Activated naive CD4-positive, alpha-beta T cell treated with anti-CD3 and anti-CD28 coated beads, Interleukin-2, amount 50 U/mL, for 72 hours (primary cell): ENCODE measurements around the gene TMEM81. TPM values are rescaled to one million over a fixed set of nuclear protein-coding genes. Genes with fewer than 3 reads are reported as not detected.

Experiments used
- ATAC-seq, 2 donors: fragments of 150-1000 bp; cut with Tn5 transposase; 2 replicates each; pipeline ENCODE4 v1.10.0; 2021; ENCODE audit warnings: mild to moderate bottlenecking in 2 of 2, moderate library complexity in 2 of 2
- DNase-seq, 2 donors: peaks; one replicate each; pipeline ENCODE4 v3.0.0; 2021 to 2022; ENCODE audit warnings: low spot score in 2 of 2
- H3K27ac Mint-ChIP-seq, 2 donors: one replicate each; pipeline ENCODE4 v1.8.0; 2022; ENCODE audit warnings: mild to moderate bottlenecking in 2 of 2, mixed read lengths in 2 of 2
- H3K36me3 Mint-ChIP-seq, 2 donors: one replicate each; pipeline ENCODE4 v1.8.0; 2022; ENCODE audit warnings: mixed read lengths in 2 of 2
- H3K9me3 Mint-ChIP-seq, 2 donors: one replicate each; pipeline ENCODE4 v1.8.0; 2022; ENCODE audit warnings: mixed read lengths in 2 of 2
- total RNA-seq, 2 donors: library from RNA; stranded (reverse); gene quantifications; one replicate each; pipeline ENCODE4 v1.2.3, GENCODE V29; 2022

The TMEM81 gene
- total RNA-seq, 2 donors from 2014 or later: 4.1 to 6.0 TPM

DNA sequence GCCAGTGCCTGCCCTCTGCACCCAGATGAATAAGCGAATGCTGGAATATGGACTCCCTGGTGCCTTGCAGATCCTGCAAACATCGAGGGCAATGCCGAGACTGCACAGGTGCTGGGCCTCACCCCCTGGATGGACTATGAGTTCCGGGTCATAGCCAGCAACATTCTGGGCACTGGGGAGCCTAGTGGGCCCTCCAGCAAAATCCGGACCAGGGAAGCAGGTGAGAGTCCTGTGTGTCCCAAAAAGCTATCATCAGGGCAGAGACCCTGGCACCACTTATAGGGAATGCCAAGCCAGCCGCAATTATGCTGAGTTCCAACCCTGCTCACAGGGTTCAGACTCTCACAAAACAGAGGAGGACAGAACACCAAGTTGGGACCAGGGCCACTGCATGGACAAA, 17.2 kb downstream of the TMEM81 start:
- Mint-ChIP-seq H3K9me3 (no peaks in the 10 kb centered on the region), H3K27ac (no peak overlapping the region), H3K36me3 (no peaks in the 10 kb centered on the region)
- ATAC-seq (no peak), DNase-seq (no peak)

DNA sequence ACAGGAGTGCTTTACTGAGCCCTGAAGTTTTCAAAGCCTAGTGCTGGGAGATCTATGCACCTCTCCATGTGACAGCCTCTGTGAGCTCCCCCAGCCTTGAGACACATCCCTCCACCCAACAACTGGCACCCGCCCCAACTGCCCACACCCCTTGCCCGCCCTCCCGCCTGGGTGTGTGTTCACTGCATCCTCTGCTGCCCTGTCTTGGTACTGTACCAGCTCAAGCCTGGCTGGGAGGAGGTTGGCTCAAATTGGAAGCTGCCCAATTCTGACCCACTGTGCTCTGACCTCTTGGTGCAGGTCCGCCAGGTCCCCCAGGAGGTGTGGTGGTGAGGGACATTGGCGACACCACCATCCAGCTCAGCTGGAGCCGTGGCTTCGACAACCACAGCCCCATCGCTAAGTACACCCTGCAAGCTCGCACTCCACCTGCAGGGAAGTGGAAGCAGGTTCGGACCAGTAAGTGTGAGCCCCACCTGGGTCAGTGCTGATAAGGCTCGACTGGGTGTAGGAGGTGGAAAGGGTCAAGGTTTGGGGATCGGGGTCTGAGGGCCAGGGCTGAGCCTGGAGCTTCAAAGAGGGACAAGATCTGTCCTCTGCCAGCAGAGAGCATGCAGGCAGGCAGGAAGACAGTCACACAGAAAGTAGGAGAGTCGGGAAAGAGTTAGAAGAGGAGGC, 18.0 kb downstream of the TMEM81 start:
- Mint-ChIP-seq H3K9me3 (no peaks in the 10 kb centered on the region), H3K36me3 (no peaks in the 10 kb centered on the region), H3K27ac (no peak overlapping the region)
- ATAC-seq (no peak), DNase-seq (no peak)

DNA sequence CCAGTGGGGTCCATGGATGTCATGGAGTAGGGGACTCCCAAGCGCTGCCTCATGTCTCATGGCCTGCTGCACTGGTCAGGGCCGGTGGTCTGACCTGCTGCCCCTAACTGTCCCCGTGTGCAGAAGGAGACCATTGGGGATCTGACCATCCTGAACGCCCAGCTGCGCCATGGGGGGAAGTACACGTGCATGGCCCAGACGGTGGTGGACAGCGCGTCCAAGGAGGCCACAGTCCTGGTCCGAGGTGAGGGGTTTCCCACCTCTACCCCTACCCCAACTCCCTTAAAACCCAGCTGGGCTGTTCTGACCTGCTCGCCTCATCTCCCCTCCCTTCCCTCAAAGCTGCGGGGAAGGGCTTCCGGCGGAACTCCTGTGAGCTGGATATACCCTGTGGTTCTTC, 18.6 kb downstream of the TMEM81 start:
- Mint-ChIP-seq H3K36me3 (no peaks in the 10 kb centered on the region), H3K9me3 (no peaks in the 10 kb centered on the region), H3K27ac (no peak overlapping the region)
- ATAC-seq: no peak
- DNase-seq: no peak

DNA sequence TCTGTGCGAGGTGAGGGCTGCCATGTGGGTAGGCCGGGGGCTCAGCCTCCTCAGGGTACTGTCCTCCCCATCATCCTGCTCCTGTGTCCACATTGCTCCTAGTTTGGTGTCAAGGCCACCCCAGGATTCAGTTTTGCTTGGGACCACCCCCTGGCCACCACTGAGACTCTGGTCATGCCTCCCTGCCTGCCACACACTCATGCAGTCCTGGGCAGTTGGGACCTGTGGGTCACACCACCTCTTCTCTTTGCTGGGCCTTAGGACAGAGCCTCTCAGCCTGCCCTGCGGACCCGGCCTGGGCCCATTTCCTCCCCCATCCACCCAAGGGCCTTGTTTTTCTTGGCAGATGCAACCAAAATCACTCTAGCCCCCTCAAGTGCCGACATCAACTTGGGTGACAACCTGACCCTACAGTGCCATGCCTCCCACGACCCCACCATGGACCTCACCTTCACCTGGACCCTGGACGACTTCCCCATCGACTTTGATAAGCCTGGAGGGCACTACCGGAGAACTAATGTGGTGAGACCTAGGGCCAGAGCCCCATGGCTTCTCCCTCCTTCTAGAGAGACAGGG, 19.4 kb downstream of the TMEM81 start:
- Mint-ChIP-seq H3K9me3 (no peaks in the 10 kb centered on the region), H3K27ac (peak overlapping the region in 1 of 2 donors; percentile 29), H3K36me3 (no peaks in the 10 kb centered on the region)
- ATAC-seq (no peak), DNase-seq (peak in 1 of 2 donors; percentile 28)

DNA sequence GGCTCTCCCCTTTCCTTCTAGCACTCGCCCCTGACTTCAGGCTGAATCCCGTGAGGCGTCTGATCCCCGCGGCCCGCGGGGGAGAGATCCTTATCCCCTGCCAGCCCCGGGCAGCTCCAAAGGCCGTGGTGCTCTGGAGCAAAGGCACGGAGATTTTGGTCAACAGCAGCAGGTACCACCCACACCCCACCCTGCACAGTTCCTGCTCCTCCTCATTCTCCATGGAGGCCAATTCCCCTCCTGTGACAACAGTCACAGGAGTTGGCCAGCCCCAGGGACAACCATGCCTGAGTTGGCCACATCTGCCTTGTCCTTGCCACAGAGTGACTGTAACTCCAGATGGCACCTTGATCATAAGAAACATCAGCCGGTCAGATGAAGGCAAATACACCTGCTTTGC, 20.0 kb downstream of the TMEM81 start:
- Mint-ChIP-seq H3K36me3 (no peaks in the 10 kb centered on the region), H3K9me3 (no peaks in the 10 kb centered on the region), H3K27ac (no peak overlapping the region)
- ATAC-seq (no peak), DNase-seq (peak in 1 of 2 donors; percentile 21)

DNA sequence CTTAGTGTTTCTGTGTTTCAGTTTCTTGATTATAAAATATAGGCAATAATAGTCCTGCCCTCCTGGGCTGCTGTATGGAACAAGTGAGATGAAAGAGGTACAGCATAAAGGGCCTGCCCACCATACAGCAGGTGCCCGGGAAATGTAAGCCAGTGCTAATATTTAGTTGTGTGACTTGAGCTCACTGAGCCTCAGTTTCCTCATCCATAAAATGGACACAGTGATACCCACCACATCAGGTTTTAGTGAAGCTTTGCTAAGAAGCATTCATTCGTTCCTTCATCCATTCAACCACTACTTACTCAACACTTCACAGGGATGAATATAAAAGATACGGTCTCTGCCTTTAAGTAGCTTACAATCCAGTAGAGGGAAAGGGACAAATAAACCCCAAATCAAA, 21.4 kb downstream of the TMEM81 start:
- no peak for ATAC-seq
- no peaks in the 10 kb centered on the region for H3K9me3 Mint-ChIP-seq

DNA sequence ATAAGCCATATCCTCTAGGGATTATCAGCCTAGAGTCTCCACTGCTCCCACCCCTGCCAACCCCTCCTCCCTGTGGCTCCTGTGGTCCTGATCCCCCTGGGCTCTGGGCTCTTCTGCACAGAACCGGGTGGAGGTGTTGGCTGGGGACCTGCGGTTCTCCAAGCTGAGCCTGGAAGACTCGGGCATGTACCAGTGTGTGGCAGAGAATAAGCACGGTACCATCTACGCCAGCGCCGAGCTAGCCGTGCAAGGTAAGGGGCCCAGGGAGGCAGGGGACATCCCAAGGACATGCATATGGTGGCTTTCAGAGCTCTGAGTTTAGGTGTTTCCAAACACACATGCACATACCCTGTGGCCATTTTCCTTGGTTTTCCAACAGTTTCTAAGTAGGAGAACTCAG, 21.9 kb downstream of the TMEM81 start:
- ATAC-seq (no peak), DNase-seq (no peak)
- H3K9me3 Mint-ChIP-seq: no peaks in the 10 kb centered on the region
- H3K27ac Mint-ChIP-seq: no peak overlapping the region
- no peaks in the 10 kb centered on the region for H3K36me3 Mint-ChIP-seq

More for the DNA sequence above, 21.4 kb downstream of the TMEM81 start:
- no peak for DNase-seq
- no peaks in the 10 kb centered on the region for H3K36me3 Mint-ChIP-seq
- no peak overlapping the region for H3K27ac Mint-ChIP-seq

DNA sequence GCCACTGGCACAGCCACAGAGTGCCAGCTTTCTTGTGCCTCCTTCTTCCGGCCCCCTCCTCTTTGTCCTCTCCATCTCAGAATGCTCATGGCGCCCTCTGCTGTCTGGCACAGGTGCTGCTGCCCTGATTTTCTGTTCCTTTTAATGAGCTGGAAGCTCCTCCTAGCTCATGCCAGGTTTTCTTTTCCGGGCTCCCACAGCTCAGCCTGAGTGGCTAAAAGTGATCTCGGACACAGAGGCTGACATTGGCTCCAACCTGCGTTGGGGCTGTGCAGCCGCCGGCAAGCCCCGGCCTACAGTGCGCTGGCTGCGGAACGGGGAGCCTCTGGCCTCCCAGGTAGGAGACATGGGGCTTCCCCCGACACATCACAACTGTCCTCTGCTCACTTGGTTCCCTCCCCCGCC, 22.6 kb downstream of the TMEM81 start:
- Mint-ChIP-seq H3K9me3 (no peaks in the 10 kb centered on the region), H3K36me3 (no peaks in the 10 kb centered on the region), H3K27ac (no peak overlapping the region)
- DNase-seq (peak in 1 of 2 donors; percentile 83), ATAC-seq (peak; percentile 71 to 74)

DNA sequence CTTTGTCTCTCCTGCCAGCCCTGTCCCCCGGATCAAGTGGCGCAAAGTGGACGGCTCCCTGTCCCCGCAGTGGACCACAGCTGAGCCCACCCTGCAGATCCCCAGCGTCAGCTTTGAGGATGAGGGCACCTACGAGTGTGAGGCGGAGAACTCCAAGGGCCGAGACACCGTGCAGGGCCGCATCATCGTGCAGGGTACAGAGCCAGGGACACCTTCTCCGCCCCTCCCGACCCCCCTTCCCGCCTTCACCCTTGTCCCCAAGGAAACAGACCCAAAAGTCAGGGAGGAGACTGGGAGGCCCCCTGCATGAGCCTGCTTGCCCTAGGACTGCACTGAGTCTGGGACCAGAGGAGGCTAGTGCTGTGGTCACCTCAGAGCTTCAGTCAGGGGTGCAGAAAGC, 23.0 kb downstream of the TMEM81 start:
- peak in 1 of 2 donors; percentile 45 for ATAC-seq
- Mint-ChIP-seq H3K36me3 (no peaks in the 10 kb centered on the region), H3K9me3 (no peaks in the 10 kb centered on the region), H3K27ac (no peak overlapping the region)
- no peak for DNase-seq

DNA sequence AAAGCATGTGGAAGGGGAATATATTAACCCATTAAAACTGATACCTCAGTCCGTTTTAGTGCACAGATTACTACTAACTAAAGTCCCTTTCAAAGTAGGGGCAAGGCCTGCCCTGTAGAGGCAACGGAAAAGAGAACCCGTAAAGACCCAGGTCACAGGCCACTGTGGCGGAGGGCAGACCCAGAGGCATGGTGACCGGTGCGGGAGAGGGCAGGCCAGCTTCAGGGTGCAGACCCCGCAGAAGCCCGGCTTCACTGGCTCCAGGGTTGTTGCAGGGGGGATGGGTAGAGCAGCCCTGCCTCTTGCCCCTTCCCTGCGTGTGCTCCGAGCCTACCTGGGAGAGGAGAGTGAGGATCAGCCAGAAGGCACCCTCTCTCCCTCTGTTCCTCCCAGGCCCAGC, 23.5 kb downstream of the TMEM81 start:
- DNase-seq (no peak), ATAC-seq (no peak)
- no peaks in the 10 kb centered on the region for H3K36me3 Mint-ChIP-seq
- no peaks in the 10 kb centered on the region for H3K9me3 Mint-ChIP-seq
- no peak overlapping the region for H3K27ac Mint-ChIP-seq

DNA sequence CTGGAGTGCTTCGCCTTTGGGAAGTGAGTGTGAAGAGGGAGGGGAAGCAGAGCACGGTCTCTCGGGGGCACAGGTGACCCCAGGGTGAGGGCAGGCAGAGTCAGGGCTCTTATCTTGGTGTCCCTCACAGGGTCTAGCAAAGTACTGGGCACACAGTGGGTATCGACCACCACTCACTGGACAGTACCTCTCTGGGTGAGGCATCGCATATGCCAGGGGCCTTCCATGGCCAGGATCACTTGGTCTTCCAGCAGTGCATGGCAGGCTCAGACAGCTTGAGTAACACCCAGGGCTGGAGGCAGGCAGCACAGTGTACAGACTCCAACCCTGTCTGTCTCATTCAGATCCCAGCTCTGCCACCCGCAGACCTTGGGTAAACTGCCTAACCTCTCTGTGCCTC, 24.6 kb downstream of the TMEM81 start:
- Mint-ChIP-seq H3K9me3 (no peaks in the 10 kb centered on the region), H3K36me3 (no peaks in the 10 kb centered on the region), H3K27ac (no peak overlapping the region)
- DNase-seq (no peak), ATAC-seq (no peak)

DNA sequence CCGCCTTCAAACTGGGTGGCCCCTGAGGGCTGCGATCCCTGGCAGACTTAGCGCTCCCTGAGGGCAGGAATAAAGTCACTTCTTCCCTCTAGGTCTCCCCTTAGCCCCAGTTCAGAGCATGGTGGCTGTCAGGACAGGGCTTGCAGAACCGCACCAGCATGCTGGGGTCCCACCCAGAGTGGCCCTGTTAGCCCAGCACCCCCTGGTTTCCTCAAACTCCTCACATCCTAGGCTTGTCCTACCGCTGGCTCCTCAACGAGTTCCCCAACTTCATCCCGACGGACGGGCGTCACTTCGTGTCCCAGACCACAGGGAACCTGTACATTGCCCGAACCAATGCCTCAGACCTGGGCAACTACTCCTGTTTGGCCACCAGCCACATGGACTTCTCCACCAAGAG, 25.4 kb downstream of the TMEM81 start:
- H3K9me3 Mint-ChIP-seq: no peaks in the 10 kb centered on the region
- no peaks in the 10 kb centered on the region for H3K36me3 Mint-ChIP-seq
- no peak for DNase-seq

DNA sequence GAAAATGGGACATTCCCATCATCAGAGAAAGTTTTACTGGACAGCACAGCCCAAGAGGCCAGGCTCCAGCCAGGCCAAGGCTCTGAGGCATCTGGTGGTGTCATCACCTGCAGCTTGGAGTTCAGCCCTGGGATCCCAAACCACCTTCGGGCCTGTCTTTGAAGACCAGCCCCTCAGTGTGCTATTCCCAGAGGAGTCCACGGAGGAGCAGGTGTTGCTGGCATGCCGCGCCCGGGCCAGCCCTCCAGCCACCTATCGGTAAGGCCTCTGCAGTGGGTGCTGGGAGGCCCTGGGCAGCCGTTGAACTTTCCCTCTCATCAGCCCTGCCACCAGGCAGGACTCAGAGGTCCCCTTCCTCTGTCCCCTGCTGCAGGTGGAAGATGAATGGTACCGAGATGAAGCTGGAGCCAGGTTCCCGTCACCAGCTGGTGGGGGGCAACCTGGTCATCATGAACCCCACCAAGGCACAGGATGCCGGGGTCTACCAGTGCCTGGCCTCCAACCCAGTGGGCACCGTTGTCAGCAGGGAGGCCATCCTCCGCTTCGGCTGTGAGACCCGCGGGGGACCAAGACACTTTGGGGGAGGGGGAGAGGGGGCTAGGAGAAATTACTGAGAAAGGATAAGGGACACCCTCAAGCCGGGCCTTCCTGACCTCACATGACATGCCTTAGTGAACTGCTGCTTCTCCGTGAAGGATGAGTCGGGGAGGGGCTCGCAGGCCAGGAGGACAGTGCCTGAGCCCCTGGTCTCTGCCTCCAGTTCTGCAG, 26.3 kb downstream of the TMEM81 start:
- H3K36me3 Mint-ChIP-seq: no peaks in the 10 kb centered on the region
- ATAC-seq (no peak), DNase-seq (no peak)
- H3K27ac Mint-ChIP-seq: no peak overlapping the region
- no peaks in the 10 kb centered on the region for H3K9me3 Mint-ChIP-seq

More for the DNA sequence above, 25.4 kb downstream of the TMEM81 start:
- ATAC-seq: no peak
- H3K27ac Mint-ChIP-seq: no peak overlapping the region

DNA sequence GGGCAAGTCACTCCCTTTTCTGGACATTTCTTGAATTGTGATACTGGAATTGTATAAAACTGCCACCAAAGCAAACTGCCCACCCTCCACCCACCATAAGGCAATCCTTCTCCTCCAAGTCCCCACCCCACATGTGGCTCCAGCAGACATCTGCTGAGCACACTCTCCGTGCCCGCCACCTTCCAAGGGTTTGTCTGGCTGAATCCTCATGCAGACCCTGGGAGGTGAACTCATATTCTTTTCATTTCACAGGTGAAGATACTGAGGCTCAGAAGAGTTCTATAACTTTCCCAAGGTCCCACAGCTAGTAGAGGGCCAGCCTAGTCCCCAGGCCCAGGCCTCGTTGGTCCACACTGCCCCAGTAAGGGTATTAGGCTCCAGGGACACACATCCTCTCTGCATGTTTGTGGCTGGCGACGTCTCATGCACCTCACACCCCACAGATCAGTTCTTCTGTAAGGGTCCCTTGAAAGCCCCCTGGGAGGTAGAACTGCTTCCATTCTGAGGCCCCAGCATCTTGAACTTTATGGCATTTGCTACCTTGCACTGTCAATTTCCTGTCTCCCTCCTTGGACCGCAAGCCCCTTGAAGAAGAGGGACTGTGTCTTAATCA, 27.2 kb downstream of the TMEM81 start:
- no peaks in the 10 kb centered on the region for H3K36me3 Mint-ChIP-seq
- no peak for DNase-seq
- H3K9me3 Mint-ChIP-seq: no peaks in the 10 kb centered on the region
- H3K27ac Mint-ChIP-seq: no peak overlapping the region
- no peak for ATAC-seq

DNA sequence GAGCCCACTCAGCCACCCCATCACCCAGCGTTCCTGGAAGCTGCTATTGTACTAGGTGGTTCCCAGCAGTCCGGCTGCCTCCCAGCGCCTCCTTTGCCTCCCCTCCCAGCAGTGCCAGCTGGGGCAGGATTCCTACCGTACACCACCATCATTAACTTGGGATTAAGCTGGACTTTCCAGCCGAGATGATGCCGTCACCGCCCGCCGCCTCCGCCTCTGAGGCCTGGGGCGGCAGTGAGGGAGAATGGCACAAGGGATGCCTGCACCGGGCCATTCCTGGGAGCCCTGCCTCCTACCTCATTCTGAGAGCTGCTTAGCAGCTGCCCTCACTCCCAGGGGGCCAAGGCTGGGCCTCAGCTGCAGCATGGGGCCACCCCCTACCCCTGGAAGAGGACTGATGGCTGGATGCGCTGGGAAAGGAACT, 28.1 kb downstream of the TMEM81 start:
- DNase-seq (no peak), ATAC-seq (no peak)
- no peaks in the 10 kb centered on the region for H3K9me3 Mint-ChIP-seq
- no peak overlapping the region for H3K27ac Mint-ChIP-seq
- H3K36me3 Mint-ChIP-seq: no peaks in the 10 kb centered on the region

DNA sequence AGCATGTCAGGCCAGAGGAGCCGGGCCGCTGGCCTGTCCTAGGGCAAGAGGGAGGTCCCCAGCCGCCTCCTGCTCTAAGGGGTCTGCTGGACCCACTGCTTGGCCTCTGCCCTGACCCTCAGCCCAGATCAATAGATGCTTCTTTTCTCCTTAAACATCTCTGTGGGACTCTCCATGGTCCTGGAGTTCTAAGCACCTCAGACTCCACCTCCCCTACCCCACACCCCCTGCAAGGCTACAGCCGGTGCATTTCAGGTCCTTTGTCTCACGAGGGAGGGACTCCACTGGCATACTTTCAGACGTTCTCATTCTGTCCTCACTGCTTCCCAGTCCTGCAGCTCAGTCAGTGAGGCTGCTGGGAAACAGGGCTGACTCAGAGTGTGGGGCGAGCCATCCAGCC, 30.2 kb downstream of the TMEM81 start:
- no peak overlapping the region for H3K27ac Mint-ChIP-seq
- H3K36me3 Mint-ChIP-seq: no peaks in the 10 kb centered on the region
- ATAC-seq (no peak), DNase-seq (no peak)
- no peaks in the 10 kb centered on the region for H3K9me3 Mint-ChIP-seq

DNA sequence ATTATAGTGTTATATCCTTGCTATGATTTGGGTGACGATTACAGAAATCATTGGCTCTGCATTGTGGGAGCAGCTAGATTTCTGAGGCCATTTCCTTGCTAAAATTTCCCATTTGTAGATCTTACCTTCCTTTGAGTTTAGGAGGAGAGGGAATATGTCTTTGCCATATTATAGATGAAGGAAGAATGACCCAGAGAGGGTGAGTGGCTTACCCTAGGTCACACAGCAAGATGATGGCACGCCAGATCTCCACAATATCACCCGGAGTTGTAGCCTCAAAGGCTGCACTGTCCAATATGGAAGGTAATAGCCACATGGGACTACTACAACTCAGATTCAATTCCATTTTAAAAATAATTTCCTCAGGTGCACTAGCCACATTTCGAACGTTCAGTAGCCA, 31.0 kb downstream of the TMEM81 start:
- H3K9me3 Mint-ChIP-seq: no peaks in the 10 kb centered on the region
- peak overlapping the region in 1 of 2 donors; percentile 44 for H3K27ac Mint-ChIP-seq
- ATAC-seq: no peak

More for the DNA sequence above, 31.0 kb downstream of the TMEM81 start:
- DNase-seq: no peak
- H3K36me3 Mint-ChIP-seq: no peaks in the 10 kb centered on the region
